Activated naive CD4-positive, alpha-beta T cell treated with Interleukin-2 at 50 U/mL for 16 hours (primary cell): Measurements from ENCODE around the gene COL5A2.

Source experiments
- DNase-seq: peaks from one replicate; pipeline ENCODE4 v3.0.0-alpha.2; 2020

The COL5A2 gene

DNA sequence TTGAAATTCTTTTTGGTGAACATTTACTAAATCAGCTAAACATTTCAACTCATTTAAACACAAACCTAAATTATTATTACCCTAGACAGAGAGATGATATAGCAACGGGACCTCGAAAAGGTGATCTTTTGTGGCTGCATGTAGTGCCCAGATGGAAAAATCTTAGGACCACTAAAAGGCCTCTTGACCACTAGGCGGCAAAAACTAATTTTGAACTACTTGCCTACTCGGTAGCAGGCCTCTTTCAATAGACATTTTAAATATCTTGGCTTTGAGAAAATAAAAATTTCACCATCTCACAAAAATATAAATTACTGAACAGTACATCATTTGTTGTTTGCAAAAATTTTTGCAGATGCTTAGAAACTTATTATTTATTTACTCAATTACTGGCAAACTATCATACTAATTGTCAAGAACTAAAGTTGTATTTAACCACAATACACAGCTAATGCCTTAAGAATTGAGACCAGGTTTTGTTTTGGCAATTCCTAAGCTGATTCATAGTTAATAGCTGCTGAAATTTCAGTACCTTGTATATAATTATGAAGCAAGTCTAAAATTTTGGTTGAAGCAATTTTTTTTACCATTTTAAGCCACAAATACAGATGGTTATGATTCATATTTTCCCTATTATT, 196.0 kb downstream of the COL5A2 start:
- no peak for DNase-seq
